H7 (cell line): ENCODE results near the gene CFL2. TPM values are rescaled to one million over a fixed set of nuclear protein-coding genes. Genes with fewer than 3 reads are reported as not detected.

ENCODE experiments used
- DNase-seq: peaks from one replicate; pipeline ENCODE4 v3.0.0; 2012
- H3K27me3 ChIP-seq: 2 replicates; pipeline ENCODE4 v1.6.0; 2011; ENCODE audit warnings: mild to moderate bottlenecking, low read length; ENCODE audit not compliant: control insufficient read depth, insufficient read depth
- H3K36me3 ChIP-seq: replicated peaks from 2 replicates; pipeline ENCODE4 v1.5.1; 2011; ENCODE audit warnings: low read length; ENCODE audit not compliant: control insufficient read depth, insufficient read depth
- H3K4me3 ChIP-seq: 2 replicates; pipeline ENCODE4 v1.5.1; 2011; ENCODE audit warnings: low read depth, mild to moderate bottlenecking, control low read depth, low read length, moderate library complexity; ENCODE audit not compliant: insufficient read depth
- total RNA-seq: library from RNA; depleted of rRNA; stranded (reverse); fragments of >200 nt; shearing (Covaris generic); gene quantifications from 2 replicates; pipeline ENCODE4 v1.2.3, GENCODE V29; 2014; rRNA removed

The CFL2 gene
- total RNA-seq, 1 experiment from 2014 or later = 14.8 TPM

GRCh38 chr14:34671716-34672115 lies 42.7 kb downstream of the CFL2 start:
- H3K27me3 ChIP-seq = no peaks in the 10 kb centered on the region
- DNase-seq = no peak
- H3K4me3 ChIP-seq = no peak overlapping the region
- no peaks in the 10 kb centered on the region for H3K36me3 ChIP-seq

GRCh38 chr14:34668111-34668510 lies 46.3 kb downstream of the CFL2 start:
- no peak for DNase-seq
- H3K27me3 ChIP-seq = no peaks in the 10 kb centered on the region
- no peaks in the 10 kb centered on the region for H3K36me3 ChIP-seq
- no peak overlapping the region for H3K4me3 ChIP-seq

- Histone ChIP-seq H3K27me3 (no peaks in the 10 kb centered on the region), H3K4me3 (no peak overlapping the region), H3K36me3 (no peaks in the 10 kb centered on the region)
- DNase-seq = no peak
These were observed 47.4 kb downstream of the CFL2 start for GRCh38 chr14:34667007-34667406.

- no peak for DNase-seq
- Histone ChIP-seq H3K27me3 (no peaks in the 10 kb centered on the region), H3K36me3 (no peaks in the 10 kb centered on the region), H3K4me3 (no peak overlapping the region)
These were observed 48.5 kb downstream of the CFL2 start for GRCh38 chr14:34665785-34666435.

GRCh38 chr14:34662561-34663088 lies 51.8 kb downstream of the CFL2 start:
- Histone ChIP-seq H3K36me3 (no peaks in the 10 kb centered on the region), H3K4me3 (no peak overlapping the region), H3K27me3 (no peaks in the 10 kb centered on the region)
- DNase-seq = no peak

GRCh38 chr14:34660796-34661195 lies 53.6 kb downstream of the CFL2 start:
- Histone ChIP-seq H3K27me3 (no peaks in the 10 kb centered on the region), H3K36me3 (no peaks in the 10 kb centered on the region), H3K4me3 (no peak overlapping the region)
- DNase-seq = no peak

Other genes starting within 250 kb of the CFL2 start
- gene EAPP, start 174.9 kb downstream of the CFL2 start, total RNA-seq = 28.7 and 41.5 TPM in 2 replicates
- 75.2 and 94.9 TPM in 2 replicates for gene SNX6, start 84.4 kb downstream of the CFL2 start, total RNA-seq
- gene BAZ1A, start 160.8 kb upstream of the CFL2 start, total RNA-seq = 31.4 and 51.1 TPM in 2 replicates